HUES64 (cell line): ENCODE results near the gene TTC28.
"Not testable (repeated sequence)": the region's sequence is repeated elsewhere in the genome, so short reads cannot be mapped to it uniquely, and the experiment has no call there.

ENCODE experiments used
- H3K27ac ChIP-seq: 2 replicates; pipeline ENCODE4 v1.7.0; 2013; ENCODE audit warnings: low read depth, low read length, inconsistent platforms
- H3K27me3 ChIP-seq: 2 replicates; pipeline ENCODE4 v1.6.1; 2013; ENCODE audit warnings: mild to moderate bottlenecking, low read length; ENCODE audit not compliant: insufficient read depth
- H3K36me3 ChIP-seq: 2 replicates; pipeline ENCODE4 v1.6.1; 2013; ENCODE audit warnings: mild to moderate bottlenecking, low read length; ENCODE audit not compliant: insufficient read depth
- H3K4me1 ChIP-seq: 2 replicates; pipeline ENCODE4 v1.6.1; 2013; ENCODE audit warnings: mild to moderate bottlenecking, low read length, moderate library complexity; ENCODE audit not compliant: insufficient read depth
- H3K4me3 ChIP-seq: 2 replicates; pipeline ENCODE4 v1.5.1; 2013; ENCODE audit warnings: mild to moderate bottlenecking, low read length, moderate library complexity
- H3K9ac ChIP-seq: 2 replicates; pipeline ENCODE4 v1.6.1; 2013; ENCODE audit warnings: mild to moderate bottlenecking, low read depth, low read length
- H3K9me3 ChIP-seq: 2 replicates; pipeline ENCODE4 v1.6.1; 2013; ENCODE audit warnings: low read depth, low read length; ENCODE audit not compliant: insufficient read depth
- WGBS: fragments of 150-250, 120-280 bp; methylation state at CpG from one replicate; pipeline ENCODE4 v1.1.7; 2013; ENCODE audit warnings: missing lambda C conversion rate; 5-methylcytosine and 5-hydroxymethylcytosine counted together

Gene TTC28

GRCh38 chr22:28074526-28074925 is 605.1 kb downstream of the TTC28 start:
- Histone ChIP-seq H3K27ac (no peak overlapping the region), H3K9ac (no peak overlapping the region), H3K9me3 (no peaks in the 10 kb centered on the region), H3K27me3 (no peaks in the 10 kb centered on the region), H3K36me3 (no peaks in the 10 kb centered on the region), H3K4me1 (no peaks in the 10 kb centered on the region), H3K4me3 (no peak overlapping the region)
- 98% methylated on average over 4 of the region's 4 CpGs for WGBS

- Histone ChIP-seq H3K4me1 (no peaks in the 10 kb centered on the region; the same call in 1 of the 2 replicates), H3K9ac (no peak overlapping the region), H3K27me3 (no peaks in the 10 kb centered on the region), H3K4me3 (no peak overlapping the region), H3K36me3 (no peaks in the 10 kb centered on the region), H3K9me3 (no peaks in the 10 kb centered on the region), H3K27ac (no peak overlapping the region)
- WGBS = 82% methylated on average over 3 of the region's 3 CpGs
Measured at GRCh38 chr22:28072066-28072465, 607.6 kb downstream of the TTC28 start.

DNA sequence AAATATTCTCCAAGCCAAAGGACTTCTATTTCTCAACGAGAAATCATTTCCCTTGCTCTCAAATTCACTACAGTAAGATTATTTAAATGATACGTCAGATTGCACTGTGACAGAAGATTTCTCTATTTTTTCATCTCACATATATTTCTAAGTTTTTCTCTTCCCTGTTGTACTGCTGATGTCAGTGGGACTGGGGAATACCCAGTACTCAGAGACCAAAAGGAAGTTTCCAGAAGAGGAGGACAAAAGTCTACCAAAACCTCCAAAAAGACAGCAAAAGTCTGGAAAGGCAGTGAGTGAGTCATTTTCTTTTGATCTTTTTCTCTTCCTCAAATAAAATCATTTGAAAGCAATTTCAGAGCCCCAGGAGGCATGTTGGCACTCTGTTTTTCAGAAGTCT is 610.8 kb downstream of the TTC28 start:
- WGBS = 93% methylated on average over 2 of the region's 2 CpGs
- Histone ChIP-seq H3K4me3 (no peak overlapping the region), H3K27me3 (no peaks in the 10 kb centered on the region), H3K9ac (no peak overlapping the region), H3K27ac (no peak overlapping the region), H3K36me3 (no peaks in the 10 kb centered on the region), H3K9me3 (no peaks in the 10 kb centered on the region), H3K4me1 (no peaks in the 10 kb centered on the region; the same call in 1 of the 2 replicates)

- Histone ChIP-seq H3K9ac (no peak overlapping the region), H3K4me1 (no peaks in the 10 kb centered on the region; the same call in 1 of the 2 replicates), H3K9me3 (no peaks in the 10 kb centered on the region), H3K27me3 (no peaks in the 10 kb centered on the region), H3K4me3 (no peak overlapping the region), H3K27ac (no peak overlapping the region), H3K36me3 (no peaks in the 10 kb centered on the region)
- 72% methylated on average over 1 of the region's 2 CpGs for WGBS
Measured at GRCh38 chr22:28064920-28065319, 614.7 kb downstream of the TTC28 start.

DNA sequence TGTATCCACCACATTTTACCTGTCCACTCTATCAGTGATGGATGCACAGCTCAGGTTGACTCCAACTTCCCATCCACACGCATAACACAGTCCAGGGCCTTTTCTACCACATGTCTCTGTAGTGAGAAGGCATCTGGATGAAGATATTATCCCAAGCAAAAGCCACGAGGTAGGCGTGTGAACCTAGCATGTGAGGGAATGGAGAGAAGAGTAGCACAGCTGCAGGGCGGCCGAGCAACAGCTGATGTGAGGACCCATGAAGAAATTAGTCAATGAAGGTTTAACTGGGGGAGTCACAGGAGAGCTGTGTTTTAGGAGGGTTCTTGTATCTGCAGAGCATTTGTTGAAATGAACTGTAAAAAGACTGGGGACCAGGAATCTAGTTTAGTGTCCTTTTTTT is 616.0 kb downstream of the TTC28 start:
- 94% methylated on average over 5 of the region's 5 CpGs for WGBS
- H3K27me3 ChIP-seq = no peaks in the 10 kb centered on the region
- no peaks in the 10 kb centered on the region; the same call in 1 of the 2 replicates for H3K4me1 ChIP-seq
- no peak overlapping the region for H3K27ac ChIP-seq
- no peak overlapping the region for H3K9ac ChIP-seq
- no peaks in the 10 kb centered on the region for H3K9me3 ChIP-seq
- H3K36me3 ChIP-seq = no peaks in the 10 kb centered on the region
- H3K4me3 ChIP-seq = no peak overlapping the region

DNA sequence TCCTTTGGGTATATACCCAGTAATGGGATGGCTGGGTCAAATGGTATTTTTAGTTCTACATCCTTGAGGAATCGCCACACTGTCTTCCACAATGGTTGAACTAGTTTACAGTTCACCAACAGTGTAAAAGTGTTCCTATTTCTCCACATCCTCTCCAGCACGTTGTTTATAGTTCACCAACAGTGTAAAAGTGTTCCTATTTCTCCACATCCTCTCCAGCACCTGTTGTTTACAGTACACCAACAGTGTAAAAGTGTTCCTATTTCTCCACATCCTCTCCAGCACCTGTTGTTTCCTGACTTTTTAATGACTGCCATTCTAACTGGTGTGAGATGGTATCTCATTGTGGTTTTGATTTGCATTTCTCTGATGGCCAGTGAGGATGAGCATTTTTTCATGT is 619.0 kb downstream of the TTC28 start:
- H3K4me3 ChIP-seq, H3K9me3 ChIP-seq, H3K4me1 ChIP-seq, H3K9ac ChIP-seq, H3K36me3 ChIP-seq, H3K27ac ChIP-seq, H3K27me3 ChIP-seq: not testable (repeated sequence)
- 100% methylated on average over 2 of the region's 2 CpGs for WGBS

DNA sequence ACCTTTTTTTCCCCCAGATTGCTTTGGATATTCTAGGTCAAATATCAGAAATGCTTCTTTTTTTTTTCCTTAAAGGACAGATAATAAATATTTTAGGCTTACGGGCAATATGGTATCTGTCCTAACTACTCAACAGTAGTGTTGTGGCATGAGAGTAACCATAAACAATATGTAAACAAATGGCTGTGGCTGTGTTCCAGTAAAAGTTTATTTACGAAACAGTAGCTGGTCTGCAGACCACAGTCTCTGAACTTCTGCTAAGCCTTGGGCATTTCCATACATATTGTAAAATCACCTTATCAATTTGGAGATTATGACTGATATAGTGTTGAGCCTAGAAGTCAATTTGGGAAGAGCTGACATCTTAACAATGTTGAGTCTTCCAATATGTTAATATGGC is 621.6 kb downstream of the TTC28 start:
- Histone ChIP-seq H3K4me1 (no peaks in the 10 kb centered on the region), H3K27me3 (no peaks in the 10 kb centered on the region), H3K4me3 (no peak overlapping the region), H3K9me3 (no peaks in the 10 kb centered on the region), H3K27ac (no peak overlapping the region), H3K36me3 (no peaks in the 10 kb centered on the region), H3K9ac (no peak overlapping the region)
- WGBS = 86% methylated on average over 1 of the region's 2 CpGs

DNA sequence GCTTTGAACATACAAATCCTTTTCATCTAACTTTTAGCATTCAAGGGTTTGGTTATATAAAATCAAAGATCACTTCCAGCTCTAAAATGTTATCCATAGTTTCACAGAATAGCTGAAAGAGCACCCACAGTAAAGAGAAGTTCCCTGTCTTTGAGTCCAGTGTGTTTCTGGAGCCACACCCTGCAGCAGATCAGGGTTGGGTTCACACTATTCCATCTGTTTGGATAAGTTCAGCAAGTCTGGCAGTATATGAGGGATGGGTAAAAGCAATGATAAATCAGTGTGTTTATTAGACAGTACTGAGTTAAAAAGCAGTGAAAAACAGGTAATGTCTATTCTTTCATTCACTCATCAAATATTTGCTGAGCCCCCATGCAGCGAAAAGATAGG is 624.8 kb downstream of the TTC28 start:
- no peak overlapping the region for H3K9ac ChIP-seq
- 94% methylated on average over 1 of the region's 1 CpG for WGBS
- peaks cover 5% of the 10 kb centered on the region; the same call in 1 of the 2 replicates for H3K4me1 ChIP-seq
- H3K27ac ChIP-seq = no peak overlapping the region
- no peaks in the 10 kb centered on the region for H3K9me3 ChIP-seq
- H3K36me3 ChIP-seq = no peaks in the 10 kb centered on the region
- H3K27me3 ChIP-seq = no peaks in the 10 kb centered on the region
- H3K4me3 ChIP-seq = no peak overlapping the region

DNA sequence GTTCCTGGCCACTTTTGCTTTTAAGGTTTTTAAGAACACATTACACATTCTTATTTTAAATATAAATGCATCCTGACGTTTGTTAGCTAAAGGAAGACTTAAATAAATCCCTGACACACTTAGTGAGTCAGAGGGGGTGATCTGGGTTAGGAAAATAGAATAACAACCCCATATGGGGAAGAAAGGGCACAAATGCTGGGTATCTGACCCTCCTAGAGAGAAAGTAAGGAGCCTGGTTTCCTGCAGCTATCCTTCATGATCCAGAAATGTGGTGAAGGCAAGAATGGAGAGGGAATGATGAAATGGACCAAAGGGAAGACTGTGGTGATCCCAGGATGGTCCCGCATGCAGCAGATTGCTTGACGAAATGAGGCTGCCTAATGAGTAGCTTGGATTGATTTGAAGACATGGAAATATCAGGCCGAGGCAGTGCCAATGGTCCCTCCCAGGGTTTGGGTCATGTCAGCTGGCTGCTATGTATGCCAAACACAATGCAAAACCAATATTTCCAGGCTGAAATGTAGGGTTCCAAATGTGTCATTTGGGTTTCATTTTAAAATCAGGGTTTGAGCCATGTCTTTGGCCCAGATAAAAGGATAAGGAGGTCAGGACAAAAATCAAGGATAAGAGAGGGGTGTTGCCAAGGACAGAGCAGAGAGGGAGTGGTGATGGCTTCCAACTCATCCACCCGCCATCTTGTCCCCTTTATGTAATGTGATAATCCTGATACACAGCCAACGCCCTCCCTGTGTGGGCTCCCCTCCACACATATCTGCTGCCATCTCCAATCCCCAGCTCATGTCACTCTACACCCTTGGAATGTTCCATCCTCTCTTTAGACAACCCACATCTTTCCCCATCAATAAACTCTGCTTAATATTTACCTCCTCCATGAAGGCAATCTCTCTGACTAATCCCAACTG is 625.5 kb downstream of the TTC28 start:
- H3K9ac ChIP-seq = no peak overlapping the region
- H3K9me3 ChIP-seq = no peaks in the 10 kb centered on the region
- WGBS = 94% methylated on average over 5 of the region's 6 CpGs
- H3K36me3 ChIP-seq = no peaks in the 10 kb centered on the region
- peaks cover 5% of the 10 kb centered on the region; the same call in 1 of the 2 replicates for H3K4me1 ChIP-seq
- H3K4me3 ChIP-seq = no peak overlapping the region
- no peak overlapping the region for H3K27ac ChIP-seq
- H3K27me3 ChIP-seq = no peaks in the 10 kb centered on the region

- no peak overlapping the region for H3K9ac ChIP-seq
- WGBS = 84% methylated on average over 9 of the region's 9 CpGs
- no peaks in the 10 kb centered on the region for H3K9me3 ChIP-seq
- no peak overlapping the region for H3K27ac ChIP-seq
- no peaks in the 10 kb centered on the region for H3K36me3 ChIP-seq
- no peaks in the 10 kb centered on the region for H3K27me3 ChIP-seq
- peaks cover 5% of the 10 kb centered on the region; the same call in 1 of the 2 replicates for H3K4me1 ChIP-seq
- no peak overlapping the region for H3K4me3 ChIP-seq
Measured at GRCh38 chr22:28052825-28053269, 626.8 kb downstream of the TTC28 start.

DNA sequence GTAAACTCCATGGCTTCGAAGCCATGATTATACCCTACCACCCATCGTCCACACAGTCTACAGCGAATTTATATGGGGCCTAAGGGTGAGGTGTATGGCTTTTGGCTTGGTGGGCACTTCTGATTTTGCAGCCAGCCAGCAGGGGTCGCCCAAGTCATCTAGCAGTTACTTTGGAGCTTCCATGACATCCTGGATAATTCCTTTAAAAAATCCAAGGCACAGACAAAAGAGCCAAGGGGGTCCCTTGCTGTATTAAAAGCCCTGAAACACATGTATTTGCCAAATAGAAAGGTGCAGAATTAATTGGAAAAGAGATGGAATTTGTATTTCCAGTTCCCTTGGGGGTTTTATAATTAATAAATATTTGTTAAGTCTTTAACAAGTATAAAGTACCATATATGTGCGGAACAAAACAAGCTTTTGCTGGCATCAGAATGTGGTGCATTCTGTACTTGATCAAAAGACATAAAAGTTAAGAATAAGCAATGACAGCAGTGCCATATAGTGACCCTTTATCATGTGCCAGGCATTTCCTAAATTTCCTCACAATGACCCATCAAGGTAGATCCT is 627.8 kb downstream of the TTC28 start:
- Histone ChIP-seq H3K36me3 (no peaks in the 10 kb centered on the region), H3K27ac (no peak overlapping the region), H3K9ac (no peak overlapping the region), H3K9me3 (no peaks in the 10 kb centered on the region), H3K27me3 (no peaks in the 10 kb centered on the region), H3K4me3 (no peak overlapping the region), H3K4me1 (peaks cover 5% of the 10 kb centered on the region; the same call in 1 of the 2 replicates)
- WGBS = 50% methylated on average over 2 of the region's 5 CpGs
